Measurements from ENCODE around the gene JOSD1.

JOSD1 gene

GRCh38 chr22:38707984-38708383, 7.2 kb upstream of the JOSD1 start:
- DNase-seq (ENCODE audit: low read depth): no peak
- no peak overlapping the region for H3K4me3 ChIP-seq (ENCODE audit: control insufficient read depth, low read depth, low read length)

DNA sequence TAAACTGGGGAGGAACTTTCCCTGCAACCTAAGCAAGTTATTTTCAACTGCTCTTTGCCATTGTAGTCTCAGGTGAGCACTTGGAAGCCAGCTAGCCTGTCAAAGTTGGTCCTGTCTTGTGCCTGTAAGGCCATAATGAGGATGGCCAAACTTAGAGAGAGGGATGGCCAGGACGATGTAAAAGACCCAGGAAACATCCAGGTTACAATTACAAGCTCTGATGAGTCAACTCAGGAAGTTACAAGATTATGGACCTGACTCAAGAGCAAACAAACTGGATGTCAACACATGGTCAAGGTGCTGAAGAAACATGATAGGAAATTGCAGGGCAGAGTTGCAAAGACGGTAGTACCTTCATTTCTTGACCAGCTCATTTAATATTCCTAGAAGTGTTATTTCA, 6.6 kb upstream of the JOSD1 start:
- no peak for DNase-seq (ENCODE audit: low read depth)
- TF ChIP-seq CTCF (IDR thresholded peaks at IDR 0.05; ENCODE audit: control insufficient read depth, insufficient read depth, low read depth, low read length, missing control alignments): no peak
- H3K4me3 ChIP-seq (ENCODE audit: control insufficient read depth, low read depth, low read length): peak overlapping the region; percentile 91

More at GRCh38 chr22:38707984-38708383, 7.2 kb upstream of the JOSD1 start:
- TF ChIP-seq CTCF (IDR thresholded peaks at IDR 0.05; ENCODE audit: control insufficient read depth, insufficient read depth, low read depth, low read length, missing control alignments): no peak

DNA sequence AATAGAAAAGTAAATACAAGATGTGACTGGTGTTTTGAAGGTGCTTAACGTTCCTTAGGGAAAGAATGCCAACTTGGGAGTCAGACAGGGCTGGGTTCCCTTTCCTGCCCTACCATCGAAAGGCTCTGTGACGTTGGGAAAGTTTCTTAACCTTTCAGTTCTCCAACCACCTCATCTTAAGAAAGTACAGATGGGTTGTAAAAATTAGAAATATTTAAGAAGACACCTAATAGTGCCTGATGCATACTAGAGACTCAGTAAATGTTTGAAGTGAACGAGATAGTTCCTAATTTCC, 6.1 kb upstream of the JOSD1 start:
- TF ChIP-seq CTCF (IDR thresholded peaks at IDR 0.05; ENCODE audit: control insufficient read depth, insufficient read depth, low read depth, low read length, missing control alignments): no peak
- H3K4me3 ChIP-seq (ENCODE audit: control insufficient read depth, low read depth, low read length): peak overlapping the region; percentile 91
- DNase-seq (ENCODE audit: low read depth): no peak

DNA sequence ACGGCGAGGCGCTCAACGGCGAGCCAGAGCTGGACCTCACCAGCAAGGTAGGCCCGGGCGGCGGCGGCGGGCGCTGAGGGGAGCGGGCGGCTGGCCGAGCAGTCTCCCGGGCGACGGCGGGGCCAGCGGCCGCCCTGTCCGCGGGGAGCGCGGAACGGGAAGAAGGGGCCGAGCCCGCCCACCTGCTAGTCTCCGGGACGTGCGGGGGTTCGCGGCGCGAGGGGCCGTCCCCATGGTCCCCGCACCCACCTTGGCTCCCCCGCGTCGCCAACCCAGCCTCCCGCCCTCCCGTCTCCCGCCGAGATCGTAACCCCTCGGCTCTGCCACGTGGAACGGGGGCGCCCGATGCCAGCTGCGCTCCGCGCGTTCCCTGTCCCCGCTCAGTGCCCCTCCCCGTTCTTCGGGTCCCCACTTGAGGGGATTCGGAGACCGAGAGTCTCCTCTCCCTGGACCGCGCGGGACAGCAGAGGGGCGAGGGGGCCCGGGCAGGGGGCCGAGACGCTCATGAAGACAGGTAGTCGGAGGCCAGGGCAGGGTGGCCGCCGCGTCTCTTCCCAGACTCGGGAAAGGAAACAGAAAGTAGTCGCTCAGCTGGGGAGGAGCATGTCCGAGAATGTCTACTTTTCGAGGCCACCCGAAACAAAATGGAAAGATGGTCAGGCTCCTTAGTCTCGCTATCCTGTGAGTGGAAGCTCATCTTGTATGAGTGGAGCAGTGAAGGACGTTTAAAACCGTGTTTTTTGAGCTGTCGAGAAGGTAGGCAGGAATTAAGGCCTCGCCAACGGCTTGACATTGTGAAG, 5.6 kb upstream of the JOSD1 start:
- H3K4me3 ChIP-seq (ENCODE audit: control insufficient read depth, low read depth, low read length): peak overlapping the region; percentile 91
- TF ChIP-seq CTCF (IDR thresholded peaks at IDR 0.05; ENCODE audit: control insufficient read depth, insufficient read depth, low read depth, low read length, missing control alignments): no peak
- no peak for DNase-seq (ENCODE audit: low read depth)

DNA sequence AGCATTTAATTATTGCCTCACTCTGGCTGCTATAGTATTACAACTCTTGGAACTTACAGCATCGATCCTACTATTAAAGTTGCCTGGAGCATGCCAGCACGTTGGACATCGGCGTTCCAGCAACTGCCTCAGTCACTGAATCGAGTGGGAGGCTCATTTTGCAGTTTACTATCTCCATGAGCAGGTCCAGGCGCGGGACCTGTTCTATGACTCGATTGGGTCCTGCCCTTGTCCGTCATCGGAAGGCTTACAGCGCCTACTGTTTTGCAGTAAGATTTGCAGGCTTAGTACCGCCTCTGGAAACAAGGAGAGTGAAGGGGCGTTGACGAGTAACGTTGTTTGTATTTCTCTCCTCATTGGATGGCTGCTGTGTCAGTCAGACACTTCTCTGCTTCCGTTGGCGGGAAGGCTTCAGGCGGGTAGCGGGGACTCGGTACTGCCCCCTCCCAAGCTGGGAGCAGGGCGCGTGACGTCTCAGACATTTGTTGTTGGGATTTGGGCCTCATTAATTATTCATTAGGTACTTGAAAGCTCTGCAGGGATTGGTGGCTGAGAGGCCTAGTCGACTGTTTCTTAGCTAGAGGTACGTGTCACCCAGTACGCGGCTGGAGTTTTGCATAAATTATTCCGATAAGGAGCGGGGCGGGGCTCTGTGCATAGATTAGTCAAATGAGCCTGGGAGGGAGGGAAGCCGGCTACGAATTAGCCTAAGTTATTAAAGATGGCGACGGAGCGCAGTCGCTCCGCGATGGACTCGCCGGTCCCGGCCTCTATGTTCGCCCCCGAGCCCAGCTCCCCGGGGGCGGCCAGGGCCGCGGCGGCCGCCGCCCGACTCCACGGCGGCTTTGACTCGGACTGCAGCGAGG, 4.7 kb upstream of the JOSD1 start, which contains the start of gene GTPBP1:
Gene GTPBP1 (plus strand): TSS at position 710 of the 866 bp plus-strand sequence. CDS start 12 bp downstream, at position 722.
- H3K4me3 ChIP-seq (ENCODE audit: control insufficient read depth, low read depth, low read length): peak within 1 kb of the TSS; percentile 91
- no peak for TF ChIP-seq CTCF (IDR thresholded peaks at IDR 0.05; ENCODE audit: control insufficient read depth, insufficient read depth, low read depth, low read length, missing control alignments)
- DNase-seq (ENCODE audit: low read depth): peak; percentile 100

GRCh38 chr22:38704654-38705234, 4.0 kb upstream of the JOSD1 start:
- no peak for TF ChIP-seq CTCF (IDR thresholded peaks at IDR 0.05; ENCODE audit: control insufficient read depth, insufficient read depth, low read depth, low read length, missing control alignments)
- no peak for DNase-seq (ENCODE audit: low read depth)
- peak overlapping the region; percentile 16 for H3K4me3 ChIP-seq (ENCODE audit: control insufficient read depth, low read depth, low read length)

Measured in AG09309 (cell line).